SK-N-SH treated with all-trans-retinoic acid at 6 μM for 48 hours (cell line): ENCODE measurements around the gene CACNB2.

ENCODE experiments used
- ATAC-seq: fragments of 200-7000 bp; cut with Tn5 transposase; 3 replicates; pipeline ENCODE4 v1.9.1; 2020; ENCODE audit warnings: mild to moderate bottlenecking, moderate library complexity
- ARNTL ChIP-seq: fragments of 450-650 bp; formaldehyde crosslinking; IDR thresholded peaks from 2 replicates; pipeline ENCODE4 v1.5.0; 2020; ENCODE audit warnings: low read depth, mild to moderate bottlenecking, moderate library complexity, borderline replicate concordance
- BACH2 ChIP-seq: fragments of 250-450 bp; sonication (Bioruptor Pico); IDR thresholded peaks from 2 replicates; pipeline ENCODE4 v1.9.0; 2021; ENCODE audit warnings: mild to moderate bottlenecking, borderline replicate concordance
- CSDC2 ChIP-seq: fragments of 250-450 bp; sonication (Bioruptor Pico); IDR thresholded peaks from 2 replicates; pipeline ENCODE4 v1.5.0; 2020; ENCODE audit warnings: mild to moderate bottlenecking, moderate library complexity
- ESRRG ChIP-seq: fragments of 250-450 bp; sonication (Bioruptor Pico); IDR thresholded peaks from 2 replicates; pipeline ENCODE4 v1.6.1; 2021; ENCODE audit warnings: mild to moderate bottlenecking
- GLIS3 ChIP-seq: fragments of 250-450 bp; sonication (Bioruptor Pico); IDR thresholded peaks from 2 replicates; pipeline ENCODE4 v1.5.0; 2020; ENCODE audit warnings: mild to moderate bottlenecking, moderate library complexity
- ISL1 ChIP-seq: fragments of 250-450 bp; sonication (Bioruptor Pico); IDR thresholded peaks from 2 replicates; pipeline ENCODE4 v2.1.2; 2022; ENCODE audit warnings: mild to moderate bottlenecking, moderate library complexity
- OSR1 ChIP-seq: fragments of 250-450 bp; sonication (Bioruptor Pico); IDR thresholded peaks from 2 replicates; pipeline ENCODE4 v1.8.0; 2022; ENCODE audit warnings: moderate library complexity, mild to moderate bottlenecking, inconsistent platforms
- PPARA ChIP-seq: fragments of 250-450 bp; sonication (Bioruptor Pico); IDR thresholded peaks from 2 replicates; pipeline ENCODE4 v1.5.0; 2020; ENCODE audit warnings: mild to moderate bottlenecking, borderline replicate concordance
- RARB ChIP-seq: fragments of 250-450 bp; sonication (Bioruptor Pico); IDR thresholded peaks from 2 replicates; pipeline ENCODE4 v1.8.0; 2021; ENCODE audit warnings: mild to moderate bottlenecking, moderate library complexity
- SNAI2 ChIP-seq: fragments of 250-450 bp; sonication (Bioruptor Pico); IDR thresholded peaks from 2 replicates; pipeline ENCODE4 v1.5.0; 2020; ENCODE audit warnings: mild to moderate bottlenecking, moderate library complexity
- TCF4 ChIP-seq: fragments of 250-450 bp; sonication (Bioruptor Pico); IDR thresholded peaks from 2 replicates; pipeline ENCODE4 v1.8.0; 2021; ENCODE audit warnings: mild to moderate bottlenecking, moderate library complexity, borderline replicate concordance
- TOX ChIP-seq: fragments of 250-450 bp; sonication (Bioruptor Pico); IDR thresholded peaks from 2 replicates; pipeline ENCODE4 v1.8.0; 2021; ENCODE audit warnings: mild to moderate bottlenecking, moderate library complexity, borderline replicate concordance
- ZC3H10 ChIP-seq: fragments of 250-450 bp; sonication (Bioruptor Pico); IDR thresholded peaks from 2 replicates; pipeline ENCODE4 v1.5.1; 2021; ENCODE audit warnings: mild to moderate bottlenecking, moderate library complexity
- ZFP30 ChIP-seq: fragments of 450-650 bp; formaldehyde crosslinking; IDR thresholded peaks from 2 replicates; pipeline ENCODE4 v1.5.0; 2022; ENCODE audit warnings: mild to moderate bottlenecking, moderate library complexity
- ZNF565 ChIP-seq: fragments of 450-650 bp; formaldehyde crosslinking; conservative IDR thresholded peaks from 2 replicates; pipeline ENCODE4 v1.5.0; 2020; ENCODE audit warnings: low read depth, mild to moderate bottlenecking, moderate library complexity
- ZNF70 ChIP-seq: fragments of 450-650 bp; formaldehyde crosslinking; IDR thresholded peaks from 2 replicates; pipeline ENCODE4 v1.5.0; 2020; ENCODE audit warnings: mild to moderate bottlenecking, moderate library complexity
- ZNF8 ChIP-seq: fragments of 450-650 bp; formaldehyde crosslinking; IDR thresholded peaks from 2 replicates; pipeline ENCODE4 v1.5.0; 2020; ENCODE audit warnings: mild to moderate bottlenecking, moderate library complexity
- TF ChIP-seq, protein P1 (sequence below): fragments of 250-450 bp; sonication (Bioruptor Pico); IDR thresholded peaks from 2 replicates; pipeline ENCODE4 v1.5.0; 2020; ENCODE audit warnings: mild to moderate bottlenecking, moderate library complexity
- TF ChIP-seq, protein P2 (sequence below): fragments of 250-450 bp; sonication (Bioruptor Pico); IDR thresholded peaks from 2 replicates; pipeline ENCODE4 v1.8.0; 2020; ENCODE audit warnings: mild to moderate bottlenecking, moderate library complexity, borderline replicate concordance
- TF ChIP-seq, protein P3 (sequence below): fragments of 250-450 bp; sonication (Bioruptor Pico); IDR thresholded peaks from 2 replicates; pipeline ENCODE4 v1.8.0; 2021; ENCODE audit warnings: low read depth, mild to moderate bottlenecking, moderate library complexity, borderline replicate concordance
- TF ChIP-seq, protein P4 (sequence below): fragments of 250-450 bp; sonication (Bioruptor Pico); IDR thresholded peaks from 2 replicates; pipeline ENCODE4 v1.5.1; 2020; ENCODE audit warnings: low read depth, mild to moderate bottlenecking, moderate library complexity
- TF ChIP-seq, protein P5 (sequence below): fragments of 250-450 bp; sonication (Bioruptor Pico); IDR thresholded peaks from 2 replicates; pipeline ENCODE4 v1.5.1; 2021; ENCODE audit warnings: mild to moderate bottlenecking, moderate library complexity

CACNB2 gene

DNA sequence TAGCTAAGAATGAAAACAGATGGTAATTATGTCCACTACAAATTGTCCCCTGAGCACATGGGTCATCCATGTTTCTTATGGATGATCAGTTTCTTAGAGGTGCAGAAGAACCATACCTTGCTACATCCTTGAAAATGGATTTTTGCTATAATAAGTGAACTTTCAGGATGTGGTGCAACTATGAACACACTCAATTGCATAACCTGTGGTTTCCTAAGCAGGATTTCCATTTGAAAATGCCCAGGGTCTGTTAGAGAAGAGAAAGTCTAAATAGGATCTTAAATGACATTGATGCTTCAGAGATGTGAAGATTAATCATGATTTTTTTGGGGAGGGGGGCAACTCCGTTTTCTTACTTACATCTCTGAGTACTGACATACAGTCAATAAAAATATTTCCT is 39.6 kb upstream of the CACNB2 start:
- no peak for ATAC-seq
- no peak for TF ChIP-seq ESRRG (CRISPR knock-in tag)
- TF ChIP-seq, protein P1, sequence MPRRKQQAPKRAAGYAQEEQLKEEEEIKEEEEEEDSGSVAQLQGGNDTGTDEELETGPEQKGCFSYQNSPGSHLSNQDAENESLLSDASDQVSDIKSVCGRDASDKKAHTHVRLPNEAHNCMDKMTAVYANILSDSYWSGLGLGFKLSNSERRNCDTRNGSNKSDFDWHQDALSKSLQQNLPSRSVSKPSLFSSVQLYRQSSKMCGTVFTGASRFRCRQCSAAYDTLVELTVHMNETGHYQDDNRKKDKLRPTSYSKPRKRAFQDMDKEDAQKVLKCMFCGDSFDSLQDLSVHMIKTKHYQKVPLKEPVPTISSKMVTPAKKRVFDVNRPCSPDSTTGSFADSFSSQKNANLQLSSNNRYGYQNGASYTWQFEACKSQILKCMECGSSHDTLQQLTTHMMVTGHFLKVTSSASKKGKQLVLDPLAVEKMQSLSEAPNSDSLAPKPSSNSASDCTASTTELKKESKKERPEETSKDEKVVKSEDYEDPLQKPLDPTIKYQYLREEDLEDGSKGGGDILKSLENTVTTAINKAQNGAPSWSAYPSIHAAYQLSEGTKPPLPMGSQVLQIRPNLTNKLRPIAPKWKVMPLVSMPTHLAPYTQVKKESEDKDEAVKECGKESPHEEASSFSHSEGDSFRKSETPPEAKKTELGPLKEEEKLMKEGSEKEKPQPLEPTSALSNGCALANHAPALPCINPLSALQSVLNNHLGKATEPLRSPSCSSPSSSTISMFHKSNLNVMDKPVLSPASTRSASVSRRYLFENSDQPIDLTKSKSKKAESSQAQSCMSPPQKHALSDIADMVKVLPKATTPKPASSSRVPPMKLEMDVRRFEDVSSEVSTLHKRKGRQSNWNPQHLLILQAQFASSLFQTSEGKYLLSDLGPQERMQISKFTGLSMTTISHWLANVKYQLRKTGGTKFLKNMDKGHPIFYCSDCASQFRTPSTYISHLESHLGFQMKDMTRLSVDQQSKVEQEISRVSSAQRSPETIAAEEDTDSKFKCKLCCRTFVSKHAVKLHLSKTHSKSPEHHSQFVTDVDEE (CRISPR knock-in tag), result no peak
- TF ChIP-seq, protein P2, sequence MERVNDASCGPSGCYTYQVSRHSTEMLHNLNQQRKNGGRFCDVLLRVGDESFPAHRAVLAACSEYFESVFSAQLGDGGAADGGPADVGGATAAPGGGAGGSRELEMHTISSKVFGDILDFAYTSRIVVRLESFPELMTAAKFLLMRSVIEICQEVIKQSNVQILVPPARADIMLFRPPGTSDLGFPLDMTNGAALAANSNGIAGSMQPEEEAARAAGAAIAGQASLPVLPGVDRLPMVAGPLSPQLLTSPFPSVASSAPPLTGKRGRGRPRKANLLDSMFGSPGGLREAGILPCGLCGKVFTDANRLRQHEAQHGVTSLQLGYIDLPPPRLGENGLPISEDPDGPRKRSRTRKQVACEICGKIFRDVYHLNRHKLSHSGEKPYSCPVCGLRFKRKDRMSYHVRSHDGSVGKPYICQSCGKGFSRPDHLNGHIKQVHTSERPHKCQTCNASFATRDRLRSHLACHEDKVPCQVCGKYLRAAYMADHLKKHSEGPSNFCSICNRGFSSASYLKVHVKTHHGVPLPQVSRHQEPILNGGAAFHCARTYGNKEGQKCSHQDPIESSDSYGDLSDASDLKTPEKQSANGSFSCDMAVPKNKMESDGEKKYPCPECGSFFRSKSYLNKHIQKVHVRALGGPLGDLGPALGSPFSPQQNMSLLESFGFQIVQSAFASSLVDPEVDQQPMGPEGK (CRISPR knock-in tag), result no peak
- no peak for TF ChIP-seq ISL1
- TF ChIP-seq ZNF8 (CRISPR knock-in tag), result no peak
- no peak for TF ChIP-seq OSR1 (CRISPR knock-in tag)
- TF ChIP-seq ARNTL, result no peak
- no peak for TF ChIP-seq SNAI2 (CRISPR knock-in tag)
- TF ChIP-seq CSDC2 (CRISPR knock-in tag), result no peak
- no peak for TF ChIP-seq ZC3H10 (CRISPR knock-in tag)
- TF ChIP-seq, protein P3, sequence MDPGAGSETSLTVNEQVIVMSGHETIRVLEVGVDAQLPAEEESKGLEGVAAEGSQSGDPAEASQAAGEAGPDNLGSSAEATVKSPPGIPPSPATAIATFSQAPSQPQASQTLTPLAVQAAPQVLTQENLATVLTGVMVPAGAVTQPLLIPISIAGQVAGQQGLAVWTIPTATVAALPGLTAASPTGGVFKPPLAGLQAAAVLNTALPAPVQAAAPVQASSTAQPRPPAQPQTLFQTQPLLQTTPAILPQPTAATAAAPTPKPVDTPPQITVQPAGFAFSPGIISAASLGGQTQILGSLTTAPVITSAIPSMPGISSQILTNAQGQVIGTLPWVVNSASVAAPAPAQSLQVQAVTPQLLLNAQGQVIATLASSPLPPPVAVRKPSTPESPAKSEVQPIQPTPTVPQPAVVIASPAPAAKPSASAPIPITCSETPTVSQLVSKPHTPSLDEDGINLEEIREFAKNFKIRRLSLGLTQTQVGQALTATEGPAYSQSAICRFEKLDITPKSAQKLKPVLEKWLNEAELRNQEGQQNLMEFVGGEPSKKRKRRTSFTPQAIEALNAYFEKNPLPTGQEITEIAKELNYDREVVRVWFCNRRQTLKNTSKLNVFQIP (CRISPR knock-in tag), result no peak
- TF ChIP-seq RARB, result no peak
- no peak for TF ChIP-seq PPARA (CRISPR knock-in tag)
- no peak for TF ChIP-seq ZNF70 (CRISPR knock-in tag)

DNA sequence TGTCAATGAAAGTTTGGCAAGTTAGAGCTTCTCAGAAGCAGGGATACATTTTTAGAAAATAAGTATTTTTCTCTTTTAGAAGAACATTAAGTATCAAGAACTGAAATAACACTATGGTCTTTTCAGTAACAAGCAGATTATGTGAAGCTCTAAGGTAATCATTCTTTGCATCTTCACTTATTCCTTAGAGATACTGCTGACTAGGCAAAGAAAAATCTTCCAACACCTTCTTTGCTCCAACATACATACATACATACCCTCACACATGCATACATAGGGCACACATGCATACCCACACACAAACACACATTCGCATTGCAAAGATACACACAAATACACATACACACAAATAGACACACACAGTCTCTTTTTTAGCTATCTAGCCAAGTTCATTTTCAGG is 37.8 kb upstream of the CACNB2 start:
- TF ChIP-seq SNAI2 (CRISPR knock-in tag) (no peak), ZFP30 (CRISPR knock-in tag) (no peak), ISL1 (no peak), TCF4 (CRISPR knock-in tag) (no peak), OSR1 (CRISPR knock-in tag) (no peak), CSDC2 (CRISPR knock-in tag) (no peak), ZNF565 (no peak), GLIS3 (CRISPR knock-in tag) (no peak), TOX (CRISPR knock-in tag) (no peak), ARNTL (no peak), BACH2 (CRISPR knock-in tag) (no peak), ESRRG (CRISPR knock-in tag) (no peak), ZC3H10 (CRISPR knock-in tag) (no peak)
- TF ChIP-seq, protein P2 (CRISPR knock-in tag), result no peak
- TF ChIP-seq, protein P3 (CRISPR knock-in tag), result no peak
- TF ChIP-seq, protein P4, sequence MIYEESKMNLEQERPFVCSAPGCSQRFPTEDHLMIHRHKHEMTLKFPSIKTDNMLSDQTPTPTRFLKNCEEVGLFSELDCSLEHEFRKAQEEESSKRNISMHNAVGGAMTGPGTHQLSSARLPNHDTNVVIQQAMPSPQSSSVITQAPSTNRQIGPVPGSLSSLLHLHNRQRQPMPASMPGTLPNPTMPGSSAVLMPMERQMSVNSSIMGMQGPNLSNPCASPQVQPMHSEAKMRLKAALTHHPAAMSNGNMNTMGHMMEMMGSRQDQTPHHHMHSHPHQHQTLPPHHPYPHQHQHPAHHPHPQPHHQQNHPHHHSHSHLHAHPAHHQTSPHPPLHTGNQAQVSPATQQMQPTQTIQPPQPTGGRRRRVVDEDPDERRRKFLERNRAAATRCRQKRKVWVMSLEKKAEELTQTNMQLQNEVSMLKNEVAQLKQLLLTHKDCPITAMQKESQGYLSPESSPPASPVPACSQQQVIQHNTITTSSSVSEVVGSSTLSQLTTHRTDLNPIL (CRISPR knock-in tag), result no peak
- TF ChIP-seq, protein P5, sequence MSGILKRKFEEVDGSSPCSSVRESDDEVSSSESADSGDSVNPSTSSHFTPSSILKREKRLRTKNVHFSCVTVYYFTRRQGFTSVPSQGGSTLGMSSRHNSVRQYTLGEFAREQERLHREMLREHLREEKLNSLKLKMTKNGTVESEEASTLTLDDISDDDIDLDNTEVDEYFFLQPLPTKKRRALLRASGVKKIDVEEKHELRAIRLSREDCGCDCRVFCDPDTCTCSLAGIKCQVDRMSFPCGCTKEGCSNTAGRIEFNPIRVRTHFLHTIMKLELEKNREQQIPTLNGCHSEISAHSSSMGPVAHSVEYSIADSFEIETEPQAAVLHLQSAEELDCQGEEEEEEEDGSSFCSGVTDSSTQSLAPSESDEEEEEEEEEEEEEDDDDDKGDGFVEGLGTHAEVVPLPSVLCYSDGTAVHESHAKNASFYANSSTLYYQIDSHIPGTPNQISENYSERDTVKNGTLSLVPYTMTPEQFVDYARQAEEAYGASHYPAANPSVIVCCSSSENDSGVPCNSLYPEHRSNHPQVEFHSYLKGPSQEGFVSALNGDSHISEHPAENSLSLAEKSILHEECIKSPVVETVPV, result no peak
- ATAC-seq, result no peak
